ENCODE data around the gene ZBTB45. TPM values are rescaled to one million over a fixed set of nuclear protein-coding genes. Genes with fewer than 3 reads are reported as not detected.
A peak's percentile ranks its signal among the peaks of the same experiment; 100 is the strongest.

The ZBTB45 gene
- total RNA-seq, 1 experiment from 2014 or later: 12.0 TPM

GRCh38 chr19:58466760-58467589, 52.6 kb downstream of the ZBTB45 start, which contains the start of gene ZNF324:
Gene ZNF324 (plus strand): TSS chr19:58467080. CDS start chr19:58469186, 2,106 bp downstream.
- H3K9ac ChIP-seq (ENCODE audit: low read length): peak within 1 kb of the TSS; percentile 74
- ATAC-seq: peak; percentile 90
- H2AFZ ChIP-seq (ENCODE audit: low read depth, low read length, poor library complexity, severe bottlenecking): no peak within 1 kb of the TSS
- no peaks in the 10 kb centered on the region for H3K9me3 ChIP-seq (ENCODE audit: control insufficient read depth in 1 of 2, insufficient read depth in 1 of 2, low read depth in 1 of 2, low read length in 2 of 2)
- H4K20me1 ChIP-seq (ENCODE audit: insufficient read depth): no peaks in the 10 kb centered on the region
- ChIA-PET RAD21 (ENCODE audit: low non-redundant PET in 1 of 2, low total read pairs in 2 of 2, uncharacterized antibody in 2 of 2, unreplicated experiment in 2 of 2) (no interaction called here), CTCF (interaction anchor here (1.0 kb wide), 1 partner anchor 9 kb away, joined by 3 read pairs; the partner anchor contains the start of gene ZNF446), POLR2A (interaction anchor here (0.8 kb wide), 1 partner anchor 15 kb away, joined by 4 read pairs; no protein-coding TSS in a partner anchor)
- peaks cover 4 to 5% of the 10 kb centered on the region in 2 experiments; a peak in 2 of 4 replicates for H3K36me3 ChIP-seq (ENCODE audit: control insufficient read depth in 1 of 2, insufficient read depth in 2 of 2, low read length in 2 of 2)
- peak; percentile 93 for DNase-seq (ENCODE audit: low read depth, low spot score)
- H3K27me3 ChIP-seq (ENCODE audit: insufficient read depth, low read length): no peaks in the 10 kb centered on the region
- H3K4me2 ChIP-seq (ENCODE audit: low read length): peak within 1 kb of the TSS; percentile 70
- intact Hi-C loops (cut with micrococcal nuclease): loop anchor here (1.0 kb wide), 1 partner anchor 59 kb away; the partner anchor contains the start of gene ZNF584
- peak within 1 kb of the TSS; percentile 77 to 80 for H3K4me3 ChIP-seq (replicated peaks in 1 of 2; ENCODE audit: low read depth in 1 of 2, low read length in 2 of 2)
- no peaks in the 10 kb centered on the region for H3K9me2 ChIP-seq (ENCODE audit: insufficient read depth)
- peaks cover 16% of the 10 kb centered on the region; the same call in 1 of the 2 replicates for H3K79me2 ChIP-seq (ENCODE audit: insufficient read depth, low read length)
- peak within 1 kb of the TSS; percentile 70 for H3K27ac ChIP-seq (ENCODE audit: low read depth, low read length)
- H3K4me1 ChIP-seq (ENCODE audit: control insufficient read depth in 1 of 2, insufficient read depth in 2 of 2, low read length in 2 of 2): peaks cover 2 to 12% of the 10 kb centered on the region in 2 experiments; a peak in 2 of 4 replicates
- BruUV-seq (replicated peaks): no TSS peak
- TF ChIP-seq TCF7L2 (IDR thresholded peaks at IDR 0.05; ENCODE audit: borderline replicate concordance, extremely low read depth, insufficient read depth, insufficient read length) (peak; percentile 74), CTCF (IDR thresholded peaks at IDR 0.05 in 2 of 3, conservative IDR thresholded peaks at IDR 0.05 in 1 of 3; ENCODE audit: borderline replicate concordance in 1 of 3, insufficient read depth in 1 of 3, low read depth in 2 of 3, low read length in 2 of 3) (no peak), POLR2A (IDR thresholded peaks at IDR 0.05; ENCODE audit: borderline replicate concordance, extremely low read depth, insufficient read depth, insufficient read length) (no peak), EZH2phosphoT487 (IDR thresholded peaks at IDR 0.05; ENCODE audit: borderline replicate concordance) (no peak), ATF3 (IDR thresholded peaks at IDR 0.05) (no peak), EGR1 (IDR thresholded peaks at IDR 0.05; ENCODE audit: low read depth) (peak; percentile 36; the same call in 1 of the 2 replicates), FOSL1 (IDR thresholded peaks at IDR 0.05; ENCODE audit: low read depth) (no peak), ZFX (IDR thresholded peaks at IDR 0.05) (peak; percentile 54; the same call in 1 of the 2 replicates), MAX (IDR thresholded peaks at IDR 0.05) (peak; percentile 78), YY1 (IDR thresholded peaks at IDR 0.05; ENCODE audit: extremely low read depth, insufficient replicate concordance, low read depth, low read length) (peak; percentile 22), EZH2 (IDR thresholded peaks at IDR 0.05) (no peak), SRF (IDR thresholded peaks at IDR 0.05; ENCODE audit: low read depth) (peak; percentile 61), CEBPB (IDR thresholded peaks at IDR 0.05; ENCODE audit: low read depth) (no peak), ELF1 (IDR thresholded peaks at IDR 0.05; ENCODE audit: borderline replicate concordance, low read depth) (peak; percentile 89), POLR2AphosphoS5 (IDR thresholded peaks at IDR 0.05; ENCODE audit: low read depth, low read length) (peak; percentile 66), JUND (IDR thresholded peaks at IDR 0.05) (no peak), CBX3 (IDR thresholded peaks at IDR 0.05; ENCODE audit: low read depth) (0 out of 2 replicates have a peak, but pooled peaks have one; percentile 32), RAD21 (IDR thresholded peaks at IDR 0.05; ENCODE audit: low read depth) (no peak), SP1 (IDR thresholded peaks at IDR 0.05; ENCODE audit: low read depth) (peak; percentile 83), ZNF274 (IDR thresholded peaks at IDR 0.05; ENCODE audit: low read depth, low read length) (no peak), SIN3A (IDR thresholded peaks at IDR 0.05; ENCODE audit: low read depth) (0 out of 2 replicates have a peak, but pooled peaks have one; percentile 60)
- TF ChIP-seq, protein P1, sequence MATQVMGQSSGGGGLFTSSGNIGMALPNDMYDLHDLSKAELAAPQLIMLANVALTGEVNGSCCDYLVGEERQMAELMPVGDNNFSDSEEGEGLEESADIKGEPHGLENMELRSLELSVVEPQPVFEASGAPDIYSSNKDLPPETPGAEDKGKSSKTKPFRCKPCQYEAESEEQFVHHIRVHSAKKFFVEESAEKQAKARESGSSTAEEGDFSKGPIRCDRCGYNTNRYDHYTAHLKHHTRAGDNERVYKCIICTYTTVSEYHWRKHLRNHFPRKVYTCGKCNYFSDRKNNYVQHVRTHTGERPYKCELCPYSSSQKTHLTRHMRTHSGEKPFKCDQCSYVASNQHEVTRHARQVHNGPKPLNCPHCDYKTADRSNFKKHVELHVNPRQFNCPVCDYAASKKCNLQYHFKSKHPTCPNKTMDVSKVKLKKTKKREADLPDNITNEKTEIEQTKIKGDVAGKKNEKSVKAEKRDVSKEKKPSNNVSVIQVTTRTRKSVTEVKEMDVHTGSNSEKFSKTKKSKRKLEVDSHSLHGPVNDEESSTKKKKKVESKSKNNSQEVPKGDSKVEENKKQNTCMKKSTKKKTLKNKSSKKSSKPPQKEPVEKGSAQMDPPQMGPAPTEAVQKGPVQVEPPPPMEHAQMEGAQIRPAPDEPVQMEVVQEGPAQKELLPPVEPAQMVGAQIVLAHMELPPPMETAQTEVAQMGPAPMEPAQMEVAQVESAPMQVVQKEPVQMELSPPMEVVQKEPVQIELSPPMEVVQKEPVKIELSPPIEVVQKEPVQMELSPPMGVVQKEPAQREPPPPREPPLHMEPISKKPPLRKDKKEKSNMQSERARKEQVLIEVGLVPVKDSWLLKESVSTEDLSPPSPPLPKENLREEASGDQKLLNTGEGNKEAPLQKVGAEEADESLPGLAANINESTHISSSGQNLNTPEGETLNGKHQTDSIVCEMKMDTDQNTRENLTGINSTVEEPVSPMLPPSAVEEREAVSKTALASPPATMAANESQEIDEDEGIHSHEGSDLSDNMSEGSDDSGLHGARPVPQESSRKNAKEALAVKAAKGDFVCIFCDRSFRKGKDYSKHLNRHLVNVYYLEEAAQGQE (IDR thresholded peaks at IDR 0.05; ENCODE audit: low read depth): no peak
